Colonic mucosa (tissue), 4 donors: ENCODE measurements around the gene SCAMP4. TPM values are rescaled to one million over a fixed set of nuclear protein-coding genes. Genes with fewer than 3 reads are reported as not detected.

Experiments
- DNase-seq: peaks from one replicate; pipeline ENCODE4 v3.0.0-alpha.2; 2020
- H3K27ac ChIP-seq: fragments of 200-600 bp; one replicate; pipeline ENCODE4 v1.8.0; 2021
- H3K27me3 ChIP-seq: fragments of 200-600 bp; one replicate; pipeline ENCODE4 v1.8.0; 2021
- H3K36me3 ChIP-seq: fragments of 200-600 bp; one replicate; pipeline ENCODE4 v1.8.0; 2021
- H3K4me1 ChIP-seq: fragments of 200-600 bp; one replicate; pipeline ENCODE4 v1.8.0; 2021; ENCODE audit warnings: mild to moderate bottlenecking
- H3K4me3 ChIP-seq: fragments of 200-600 bp; one replicate; pipeline ENCODE4 v1.8.0; 2021
- H3K9ac ChIP-seq, 2 donors: one replicate each; pipeline ENCODE4 v1.7.0; 2013; ENCODE audit warnings: control low read depth in 2 of 2, low read depth in 2 of 2, low read length in 2 of 2
- H3K9me3 ChIP-seq: fragments of 200-600 bp; one replicate; pipeline ENCODE4 v1.8.0; 2021
- intact Hi-C: fragments of 100-400 bp; cut with DNase I; formaldehyde crosslinking; loops from one replicate; pipeline ENCODE4 v1.14.1; 2022
- total RNA-seq, 2 donors: library from RNA; stranded (reverse); fragmentation: NEBNext Ultra II Directional in 1 of 2; extraction: Animal tissue kit (Norgen Biotek cat#: 25700) in 1 of 2; gene quantifications; one replicate each; pipeline ENCODE4 v1.2.1, GENCODE V29; 2021
- TF ChIP-seq, protein P1 (sequence below): fragments of 200-600 bp; IDR thresholded peaks from one replicate; pipeline ENCODE4 v1.8.0; 2022; ENCODE audit warnings: antibody characterized with exemption, mild to moderate bottlenecking
- donor health status: healthy.
- donor health status: DM: no; HTN: no; CAD: no.
- donor health status: DM: no; HTN: no; CAD: no.

SCAMP4 gene
- total RNA-seq, 2 donors from 2014 or later = 57.4 to 91.8 TPM

- TF ChIP-seq, protein P1, sequence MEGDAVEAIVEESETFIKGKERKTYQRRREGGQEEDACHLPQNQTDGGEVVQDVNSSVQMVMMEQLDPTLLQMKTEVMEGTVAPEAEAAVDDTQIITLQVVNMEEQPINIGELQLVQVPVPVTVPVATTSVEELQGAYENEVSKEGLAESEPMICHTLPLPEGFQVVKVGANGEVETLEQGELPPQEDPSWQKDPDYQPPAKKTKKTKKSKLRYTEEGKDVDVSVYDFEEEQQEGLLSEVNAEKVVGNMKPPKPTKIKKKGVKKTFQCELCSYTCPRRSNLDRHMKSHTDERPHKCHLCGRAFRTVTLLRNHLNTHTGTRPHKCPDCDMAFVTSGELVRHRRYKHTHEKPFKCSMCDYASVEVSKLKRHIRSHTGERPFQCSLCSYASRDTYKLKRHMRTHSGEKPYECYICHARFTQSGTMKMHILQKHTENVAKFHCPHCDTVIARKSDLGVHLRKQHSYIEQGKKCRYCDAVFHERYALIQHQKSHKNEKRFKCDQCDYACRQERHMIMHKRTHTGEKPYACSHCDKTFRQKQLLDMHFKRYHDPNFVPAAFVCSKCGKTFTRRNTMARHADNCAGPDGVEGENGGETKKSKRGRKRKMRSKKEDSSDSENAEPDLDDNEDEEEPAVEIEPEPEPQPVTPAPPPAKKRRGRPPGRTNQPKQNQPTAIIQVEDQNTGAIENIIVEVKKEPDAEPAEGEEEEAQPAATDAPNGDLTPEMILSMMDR = no peak
- no peaks in the 10 kb centered on the region for H3K4me1 ChIP-seq
- no peak overlapping the region for H3K27ac ChIP-seq
- H3K4me3 ChIP-seq = no peak overlapping the region
- intact Hi-C loops = no loop called here
- no peaks in the 10 kb centered on the region for H3K27me3 ChIP-seq
- no peak overlapping the region for H3K9ac ChIP-seq
- no peaks in the 10 kb centered on the region for H3K36me3 ChIP-seq
- no peaks in the 10 kb centered on the region for H3K9me3 ChIP-seq
- DNase-seq = no peak
These were observed 15.4 kb downstream of the SCAMP4 start for GRCh38 chr19:1920644-1921043.

- H3K4me1 ChIP-seq = no peaks in the 10 kb centered on the region
- DNase-seq = no peak
- H3K36me3 ChIP-seq = no peaks in the 10 kb centered on the region
- TF ChIP-seq, protein P1 = no peak
- intact Hi-C loops = no loop called here
- no peaks in the 10 kb centered on the region for H3K9me3 ChIP-seq
- H3K27ac ChIP-seq = no peak overlapping the region
- H3K9ac ChIP-seq = no peak overlapping the region
- no peaks in the 10 kb centered on the region for H3K27me3 ChIP-seq
- no peak overlapping the region for H3K4me3 ChIP-seq
These were observed 16.1 kb downstream of the SCAMP4 start for GRCh38 chr19:1921326-1921725.

GRCh38 chr19:1921825-1922224 lies 16.6 kb downstream of the SCAMP4 start:
- no peaks in the 10 kb centered on the region for H3K27me3 ChIP-seq
- H3K36me3 ChIP-seq = no peaks in the 10 kb centered on the region
- intact Hi-C loops = no loop called here
- H3K9ac ChIP-seq = no peak overlapping the region
- no peaks in the 10 kb centered on the region for H3K4me1 ChIP-seq
- H3K4me3 ChIP-seq = no peak overlapping the region
- DNase-seq = no peak
- TF ChIP-seq, protein P1 = no peak
- H3K9me3 ChIP-seq = no peaks in the 10 kb centered on the region
- no peak overlapping the region for H3K27ac ChIP-seq

DNA sequence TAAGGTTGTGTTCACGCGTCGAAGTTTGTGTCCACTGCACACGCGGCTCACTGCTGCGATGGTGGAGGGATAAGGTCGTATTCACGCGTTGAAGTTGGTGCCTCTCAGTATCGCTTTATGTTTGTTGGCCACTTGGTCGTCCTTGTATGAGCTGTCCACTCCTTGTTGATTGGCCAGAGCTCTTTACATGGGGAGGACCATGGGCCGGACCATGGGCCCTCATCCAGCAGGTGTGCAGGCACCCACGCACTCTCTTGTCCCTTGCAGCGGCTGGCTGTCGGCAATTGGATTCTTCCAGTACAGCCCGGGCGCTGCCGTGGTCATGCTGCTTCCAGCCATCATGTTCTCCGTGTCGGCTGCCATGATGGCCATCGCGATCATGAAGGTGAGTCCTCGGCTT lies 17.6 kb downstream of the SCAMP4 start:
- no peaks in the 10 kb centered on the region for H3K9me3 ChIP-seq
- H3K36me3 ChIP-seq = no peaks in the 10 kb centered on the region
- DNase-seq = no peak
- H3K4me1 ChIP-seq = no peaks in the 10 kb centered on the region
- no peak overlapping the region for H3K27ac ChIP-seq
- H3K9ac ChIP-seq = no peak overlapping the region
- TF ChIP-seq, protein P1 = no peak
- H3K4me3 ChIP-seq = no peak overlapping the region
- H3K27me3 ChIP-seq = no peaks in the 10 kb centered on the region
- intact Hi-C loops = no loop called here

DNA sequence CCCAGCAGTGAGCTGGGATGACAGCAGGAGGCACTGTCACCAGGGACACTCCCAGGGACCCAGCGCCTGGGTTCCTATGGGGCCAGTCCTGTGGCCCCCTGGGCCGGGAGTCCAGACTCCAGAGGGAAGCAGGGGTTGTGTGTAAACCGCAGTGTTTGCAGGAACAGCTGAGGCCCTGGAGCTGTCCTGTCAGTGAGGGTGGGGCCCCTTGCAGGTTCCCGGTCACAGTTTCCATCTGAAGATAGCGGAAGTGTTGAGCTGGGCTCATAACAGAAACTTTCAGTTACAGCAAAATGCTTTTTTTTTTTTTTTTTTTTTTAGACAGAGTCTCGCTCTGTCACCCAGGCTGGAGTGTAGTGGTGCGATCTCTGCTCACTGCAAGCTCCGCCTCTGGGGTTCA lies 18.1 kb downstream of the SCAMP4 start:
- TF ChIP-seq, protein P1 = no peak
- Histone ChIP-seq H3K4me3 (no peak overlapping the region), H3K27ac (no peak overlapping the region), H3K4me1 (no peaks in the 10 kb centered on the region), H3K9ac (no peak overlapping the region), H3K36me3 (no peaks in the 10 kb centered on the region), H3K9me3 (no peaks in the 10 kb centered on the region), H3K27me3 (no peaks in the 10 kb centered on the region)
- DNase-seq = no peak
- intact Hi-C loops = no loop called here
